ENCODE results near the gene ANKRD30A.
"Not testable (repeated sequence)": the region's sequence is repeated elsewhere in the genome, so short reads cannot be mapped to it uniquely, and the experiment has no call there.

Gene ANKRD30A, protein sequence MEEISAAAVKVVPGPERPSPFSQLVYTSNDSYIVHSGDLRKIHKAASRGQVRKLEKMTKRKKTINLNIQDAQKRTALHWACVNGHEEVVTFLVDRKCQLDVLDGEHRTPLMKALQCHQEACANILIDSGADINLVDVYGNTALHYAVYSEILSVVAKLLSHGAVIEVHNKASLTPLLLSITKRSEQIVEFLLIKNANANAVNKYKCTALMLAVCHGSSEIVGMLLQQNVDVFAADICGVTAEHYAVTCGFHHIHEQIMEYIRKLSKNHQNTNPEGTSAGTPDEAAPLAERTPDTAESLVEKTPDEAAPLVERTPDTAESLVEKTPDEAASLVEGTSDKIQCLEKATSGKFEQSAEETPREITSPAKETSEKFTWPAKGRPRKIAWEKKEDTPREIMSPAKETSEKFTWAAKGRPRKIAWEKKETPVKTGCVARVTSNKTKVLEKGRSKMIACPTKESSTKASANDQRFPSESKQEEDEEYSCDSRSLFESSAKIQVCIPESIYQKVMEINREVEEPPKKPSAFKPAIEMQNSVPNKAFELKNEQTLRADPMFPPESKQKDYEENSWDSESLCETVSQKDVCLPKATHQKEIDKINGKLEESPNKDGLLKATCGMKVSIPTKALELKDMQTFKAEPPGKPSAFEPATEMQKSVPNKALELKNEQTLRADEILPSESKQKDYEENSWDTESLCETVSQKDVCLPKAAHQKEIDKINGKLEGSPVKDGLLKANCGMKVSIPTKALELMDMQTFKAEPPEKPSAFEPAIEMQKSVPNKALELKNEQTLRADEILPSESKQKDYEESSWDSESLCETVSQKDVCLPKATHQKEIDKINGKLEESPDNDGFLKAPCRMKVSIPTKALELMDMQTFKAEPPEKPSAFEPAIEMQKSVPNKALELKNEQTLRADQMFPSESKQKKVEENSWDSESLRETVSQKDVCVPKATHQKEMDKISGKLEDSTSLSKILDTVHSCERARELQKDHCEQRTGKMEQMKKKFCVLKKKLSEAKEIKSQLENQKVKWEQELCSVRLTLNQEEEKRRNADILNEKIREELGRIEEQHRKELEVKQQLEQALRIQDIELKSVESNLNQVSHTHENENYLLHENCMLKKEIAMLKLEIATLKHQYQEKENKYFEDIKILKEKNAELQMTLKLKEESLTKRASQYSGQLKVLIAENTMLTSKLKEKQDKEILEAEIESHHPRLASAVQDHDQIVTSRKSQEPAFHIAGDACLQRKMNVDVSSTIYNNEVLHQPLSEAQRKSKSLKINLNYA (N-terminal part only)

DNA sequence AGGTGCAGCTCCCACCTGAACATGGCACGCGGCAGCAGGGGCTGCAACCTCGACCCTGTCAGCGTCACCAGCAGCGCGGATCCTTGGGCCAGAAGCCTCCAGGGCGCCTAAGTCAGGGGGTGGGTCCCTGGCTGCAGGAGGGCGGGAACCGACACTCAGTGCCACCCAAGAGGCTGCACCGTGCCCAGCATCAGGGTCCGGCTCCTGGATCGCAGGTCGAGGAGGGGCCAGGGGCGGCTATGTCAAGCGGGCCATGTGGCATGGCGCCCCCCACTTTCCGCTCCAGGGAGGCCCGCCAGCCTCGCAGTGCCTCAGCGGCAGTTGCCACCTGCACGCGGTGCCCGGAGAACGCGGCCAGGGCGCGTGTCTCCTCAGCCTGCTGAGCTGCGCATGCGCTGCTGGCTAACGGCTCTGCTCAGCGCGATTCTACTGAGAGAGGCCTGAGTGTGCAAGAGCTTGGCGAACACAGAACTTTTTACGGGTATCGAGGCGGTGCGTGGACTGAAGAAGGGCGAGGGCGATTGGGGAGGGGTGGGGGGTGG lies at the start of gene ANKRD30A:
Gene ANKRD30A, plus strand, starts transcription at position 408 of the 542 bp plus-strand sequence. CDS start 190 bp downstream, outside the sequence.
- no peak for DNase-seq

DNA sequence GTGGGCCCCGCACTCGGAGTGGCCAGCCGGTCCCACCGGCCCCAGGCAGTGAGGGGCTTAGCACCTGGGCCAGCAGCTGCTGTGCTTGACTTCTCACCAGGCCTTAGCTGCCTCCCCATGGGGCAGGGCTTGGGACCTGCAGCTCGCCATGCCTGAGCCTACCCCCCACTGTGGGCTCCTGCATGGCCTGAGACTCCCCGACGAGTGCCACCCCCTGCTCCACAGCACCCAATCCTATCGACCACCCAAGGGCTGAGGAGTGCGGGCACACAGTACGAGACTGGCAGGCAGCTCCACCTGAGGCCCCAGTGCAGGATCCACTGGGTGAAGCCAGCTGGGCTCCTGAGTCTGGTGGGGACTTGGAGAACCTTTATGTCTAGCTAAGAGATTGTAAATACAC lies 49.3 kb upstream of the ANKRD30A start:
- not testable (repeated sequence) for DNase-seq

DNA sequence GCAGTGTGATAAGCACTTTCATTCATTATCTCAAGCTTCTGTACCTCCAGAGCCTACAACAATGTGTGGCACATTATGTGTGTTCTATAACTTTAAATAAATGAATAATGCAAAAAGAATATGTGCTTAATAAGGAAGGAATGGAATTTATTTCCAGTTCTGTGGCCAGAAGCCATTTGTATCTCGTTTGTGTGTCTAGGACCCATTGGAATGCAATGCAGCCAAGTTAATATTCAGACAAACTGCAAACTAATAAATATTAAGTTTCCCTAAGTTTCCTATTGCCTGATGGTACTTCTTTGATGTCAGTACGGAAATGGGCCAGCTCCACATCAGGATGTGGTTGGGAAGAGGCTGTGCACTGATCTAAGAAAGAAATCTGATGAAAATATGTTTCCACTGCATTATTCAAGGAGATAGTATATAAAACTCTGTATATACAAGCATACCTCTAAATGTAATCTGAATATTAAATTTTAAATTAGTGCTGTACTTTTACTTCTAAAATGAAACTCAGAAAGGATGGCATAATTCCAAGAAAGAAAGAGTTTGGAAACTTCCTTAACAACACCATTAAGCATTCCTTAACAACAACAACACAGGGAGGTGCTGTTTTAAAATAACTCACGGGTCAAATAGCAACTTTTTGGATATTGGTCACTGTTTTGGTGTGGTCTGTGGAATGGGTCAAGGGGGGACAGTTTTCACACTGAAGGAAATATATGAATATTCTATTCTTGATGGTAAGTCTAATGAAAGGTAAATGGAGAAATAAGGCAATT lies 29.4 kb upstream of the ANKRD30A start:
- no peak for DNase-seq

DNA sequence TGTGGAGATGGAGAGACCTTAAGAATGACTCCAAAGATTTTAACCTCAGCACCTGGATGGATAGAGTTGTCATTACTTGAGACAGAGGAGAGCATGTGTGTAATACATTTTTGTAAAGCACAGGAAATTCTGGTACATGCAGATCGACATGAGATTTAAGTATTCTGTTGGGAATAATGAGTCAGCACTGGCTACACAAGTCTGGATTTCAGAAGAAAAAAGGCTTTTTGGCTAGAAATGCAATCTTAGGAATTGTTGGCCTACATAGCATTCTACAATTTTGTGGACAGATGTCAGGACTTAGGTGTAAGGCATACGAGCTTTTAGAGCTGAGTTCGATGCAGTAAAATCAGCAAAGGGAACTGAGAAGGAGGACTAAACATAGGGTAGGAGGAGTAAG lies 24.1 kb upstream of the ANKRD30A start:
- no peak for DNase-seq

DNA sequence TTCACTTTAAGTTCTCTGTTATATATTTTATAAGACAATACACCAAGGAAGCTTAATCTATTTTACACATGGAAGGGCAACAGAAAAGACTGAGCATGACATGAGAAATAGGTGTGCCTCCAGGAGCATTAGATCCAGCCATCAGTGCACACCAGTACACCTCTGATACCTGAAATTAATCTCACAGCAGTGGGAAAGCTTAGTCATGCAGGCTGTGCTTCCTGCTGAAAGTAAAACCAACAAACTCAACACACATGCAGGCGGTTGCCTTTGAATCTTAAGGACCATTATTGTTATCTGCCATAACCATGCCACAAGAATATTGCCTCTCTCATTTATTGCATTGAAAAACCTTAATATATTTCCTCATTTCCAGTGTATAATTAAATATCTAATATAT lies 16.4 kb upstream of the ANKRD30A start:
- DNase-seq, result no peak

DNA sequence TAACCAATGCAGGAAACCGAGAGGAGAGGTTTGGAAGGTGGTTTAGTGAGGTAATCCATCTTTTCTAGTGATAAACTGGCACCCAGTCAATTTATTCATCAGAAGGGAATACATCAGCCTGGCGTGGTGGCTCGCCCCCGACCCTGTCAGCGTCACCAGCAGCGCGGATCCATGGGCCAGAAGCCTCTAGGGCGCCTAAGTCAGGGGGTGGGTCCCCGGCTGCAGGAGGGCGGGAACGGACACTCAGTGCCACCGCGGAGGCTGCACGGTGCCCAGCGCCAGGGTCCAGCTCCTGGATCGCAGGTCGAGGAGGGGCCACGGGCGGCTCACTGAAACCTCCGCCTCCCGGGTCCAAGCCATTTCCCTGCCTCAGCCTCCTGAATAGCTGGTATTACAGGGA lies 866 bp upstream of the ANKRD30A start:
- DNase-seq, result no peak

DNA sequence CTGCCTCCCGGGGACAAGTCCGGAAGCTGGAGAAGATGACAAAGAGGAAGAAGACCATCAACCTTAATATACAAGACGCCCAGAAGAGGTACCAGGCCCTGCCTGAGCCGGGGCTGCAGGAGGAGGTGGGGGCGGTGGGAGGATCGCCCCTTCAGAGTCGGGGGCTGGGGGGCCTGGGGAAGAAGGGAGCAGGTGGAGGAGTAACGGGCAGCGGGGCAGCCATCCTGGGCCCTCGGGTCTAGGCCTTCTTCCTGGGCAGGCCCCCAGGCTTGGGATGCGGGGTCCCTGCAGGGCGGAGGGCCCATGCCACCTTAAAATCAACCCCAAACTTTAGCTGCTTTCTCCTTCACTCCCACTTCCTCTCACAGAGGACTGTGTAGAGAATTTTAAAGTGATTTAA lies 523 bp downstream of the ANKRD30A start:
- no peak for DNase-seq

DNA sequence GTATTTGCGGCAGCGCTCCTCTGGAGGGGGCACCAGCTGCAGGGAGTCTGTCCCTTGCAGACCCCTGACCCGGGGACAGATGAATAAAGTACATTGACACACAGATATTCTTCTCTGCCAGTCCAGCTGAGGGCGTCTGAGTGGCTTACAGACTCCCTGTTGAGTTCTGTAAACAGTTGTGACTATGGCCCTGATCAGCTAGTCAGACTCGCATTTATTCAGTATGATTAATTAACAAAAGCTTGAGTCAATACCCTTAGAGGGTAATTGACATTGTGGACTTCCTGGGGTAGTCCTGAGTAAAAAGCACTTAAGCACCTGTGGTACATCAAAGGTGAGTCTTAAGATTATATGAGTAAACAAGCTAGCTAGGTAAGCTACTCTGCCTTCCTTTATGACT lies 21.0 kb downstream of the ANKRD30A start:
- DNase-seq, result peak; percentile 2

DNA sequence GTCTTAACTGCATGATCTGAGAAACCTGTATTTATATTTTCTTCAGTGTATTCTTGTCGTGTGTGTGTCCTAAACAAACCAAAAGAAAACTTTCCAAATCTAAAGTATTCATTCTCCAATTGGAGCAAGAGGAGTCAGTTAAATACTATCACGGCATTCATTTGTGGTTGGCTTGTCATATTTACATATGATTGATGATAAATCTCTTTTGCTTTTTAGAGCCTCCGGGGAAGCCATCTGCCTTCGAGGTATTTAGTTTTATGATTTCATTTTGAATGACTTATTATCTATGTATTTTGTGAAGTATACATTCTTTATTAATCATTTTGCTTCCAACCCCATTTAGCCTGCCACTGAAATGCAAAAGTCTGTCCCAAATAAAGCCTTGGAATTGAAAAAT lies 37.0 kb downstream of the ANKRD30A start:
- not testable (repeated sequence) for DNase-seq

DNA sequence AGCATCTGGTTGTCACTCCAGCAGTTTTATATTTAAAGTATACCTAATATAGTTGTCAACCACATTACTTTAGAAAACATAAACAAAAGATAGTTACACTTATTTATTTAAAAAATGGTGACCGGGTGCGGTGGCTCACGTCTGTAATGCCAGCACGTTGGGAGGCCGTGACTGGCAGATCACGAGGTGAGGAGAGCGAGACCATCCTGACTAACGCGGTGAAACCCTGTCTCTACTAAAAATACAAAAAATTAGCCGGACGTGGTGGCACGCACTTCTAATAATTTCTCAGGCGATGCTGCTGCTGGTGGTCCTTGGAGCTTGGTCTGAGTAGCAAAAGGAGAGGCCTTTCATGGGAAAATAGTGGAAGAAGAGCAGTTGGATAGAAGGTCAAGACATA lies 46.5 kb downstream of the ANKRD30A start:
- not testable (repeated sequence) for DNase-seq

DNA sequence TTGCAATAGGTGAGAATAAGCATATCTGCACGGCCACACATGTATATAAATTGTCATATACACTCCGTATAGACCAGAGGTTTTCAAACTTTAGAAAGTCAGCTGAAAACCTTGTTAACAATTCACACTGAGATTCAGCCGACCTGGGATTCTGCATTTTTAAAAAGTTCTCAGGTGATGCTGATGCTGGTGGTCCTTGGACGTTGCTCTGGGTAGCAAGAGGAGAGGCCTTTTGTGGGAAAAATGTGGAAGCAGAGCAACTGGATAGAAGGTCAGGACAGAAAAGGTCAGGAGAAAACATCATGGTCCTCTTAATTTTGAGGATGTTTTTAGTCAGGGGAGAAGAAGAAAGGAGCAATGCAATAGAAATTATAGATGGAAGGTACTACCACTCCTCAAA lies 52.9 kb downstream of the ANKRD30A start:
- not testable (repeated sequence) for DNase-seq

DNA sequence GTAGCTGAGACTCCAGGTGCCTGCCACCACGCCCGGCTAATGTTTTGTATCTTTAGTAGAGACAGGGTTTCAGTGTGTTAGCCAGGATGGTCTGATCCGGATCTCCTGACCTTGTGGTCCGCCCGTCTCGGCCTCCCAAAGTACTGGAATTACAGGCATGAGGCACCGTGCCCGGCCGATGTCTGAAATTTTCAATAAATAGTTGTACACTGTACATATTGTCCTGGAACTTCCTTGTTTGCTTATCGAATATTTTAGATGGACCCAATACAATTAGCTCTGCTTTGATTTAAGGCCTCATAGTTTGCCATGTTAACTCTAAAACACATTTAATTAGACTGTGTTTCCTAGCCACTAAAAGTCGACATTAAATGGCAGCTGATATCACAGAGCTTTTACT lies 57.3 kb downstream of the ANKRD30A start:
- DNase-seq, result not testable (repeated sequence)

DNA sequence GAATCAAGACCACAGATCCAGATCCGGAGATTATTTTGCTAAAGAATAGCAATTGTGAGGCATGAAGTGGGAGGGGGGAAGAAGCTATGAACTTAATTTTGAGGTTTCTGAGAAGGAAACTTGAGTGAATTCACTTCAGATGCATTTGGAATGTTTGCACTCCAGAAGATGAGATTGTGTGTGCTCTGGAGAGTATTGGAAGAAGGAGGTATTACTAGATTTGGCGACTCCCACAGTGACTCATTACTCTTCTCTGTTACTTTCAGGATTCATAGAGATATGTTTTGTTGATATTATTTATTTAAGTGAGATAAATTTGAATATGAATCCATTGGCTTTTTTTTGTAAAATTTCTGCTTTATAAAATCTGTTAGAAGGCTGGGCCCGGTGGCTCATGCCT lies 80.7 kb downstream of the ANKRD30A start:
- no peak for DNase-seq

DNA sequence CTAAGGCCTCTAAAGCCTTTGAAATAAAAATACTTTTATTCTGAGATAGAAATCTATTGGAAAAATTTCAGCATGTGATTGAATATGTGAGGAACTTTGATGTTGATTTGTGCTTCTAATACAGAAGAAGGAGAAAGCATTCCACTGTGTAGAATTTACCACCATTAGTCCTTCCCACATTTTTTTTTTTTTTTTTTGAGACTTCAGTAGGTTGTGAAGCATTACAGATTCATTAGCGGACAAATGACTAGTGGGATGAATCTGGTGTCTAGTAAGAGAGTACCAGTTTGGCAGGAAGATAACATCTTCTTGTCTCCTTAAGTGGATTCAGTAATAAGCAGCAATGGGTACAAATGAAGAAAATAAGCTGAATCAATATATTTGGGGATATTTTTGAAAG lies 95.5 kb downstream of the ANKRD30A start:
- no peak for DNase-seq

DNA sequence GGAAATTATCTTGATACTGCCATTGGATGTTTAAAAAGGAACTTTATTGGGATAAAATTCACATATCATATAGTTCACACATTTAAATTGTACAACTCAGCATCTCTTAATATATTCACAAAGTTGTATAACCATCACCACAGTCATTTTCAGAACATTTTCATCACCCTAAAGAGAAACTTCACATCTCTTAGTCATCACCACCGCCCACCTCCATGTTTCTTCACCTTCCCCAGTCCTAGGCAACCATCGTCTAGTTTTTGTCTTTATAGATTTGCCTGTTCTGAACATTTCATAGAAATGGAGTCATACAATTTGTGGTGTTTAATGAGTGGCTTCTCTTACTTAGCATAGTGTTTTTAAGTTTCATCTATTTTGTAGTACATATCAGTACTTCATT lies 96.6 kb downstream of the ANKRD30A start:
- DNase-seq, result no peak

DNA sequence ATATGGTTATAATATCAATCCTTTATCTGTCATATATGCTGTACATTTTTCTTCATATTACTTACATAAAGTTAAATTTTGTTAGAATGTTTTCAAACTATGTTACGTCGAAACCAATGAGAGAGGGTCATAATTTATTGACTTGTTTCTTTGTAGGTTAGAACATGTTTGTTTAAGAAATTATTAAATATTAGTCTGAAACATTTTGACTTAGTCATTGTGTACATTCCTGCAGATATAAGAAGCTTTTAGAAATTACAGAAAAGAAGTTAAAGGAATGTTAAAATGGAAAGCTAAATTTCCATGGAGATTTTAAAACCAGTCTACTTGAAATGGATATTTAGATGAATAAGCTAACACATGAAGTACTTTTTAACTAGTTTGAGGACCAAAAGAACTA lies 99.8 kb downstream of the ANKRD30A start:
- no peak for DNase-seq

DNA sequence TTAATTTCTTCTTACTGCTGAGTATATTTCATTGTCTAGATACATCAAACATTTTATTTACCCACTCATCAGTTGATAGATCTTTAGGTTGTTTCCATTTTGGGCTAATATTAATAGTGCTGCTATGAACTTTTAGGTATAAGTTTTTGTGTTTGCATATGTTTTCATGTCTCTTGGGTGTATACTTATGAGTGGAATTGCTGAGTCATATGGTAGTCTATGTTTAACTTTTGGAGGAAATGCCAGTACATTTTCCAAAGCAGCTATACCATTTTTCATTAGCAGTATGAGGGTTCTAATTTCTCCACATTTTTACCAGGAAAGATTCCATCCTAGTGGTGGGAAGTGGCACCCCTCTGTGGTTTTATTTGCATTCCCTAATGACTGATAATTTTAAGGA lies 101.1 kb downstream of the ANKRD30A start:
- no peak for DNase-seq

DNA sequence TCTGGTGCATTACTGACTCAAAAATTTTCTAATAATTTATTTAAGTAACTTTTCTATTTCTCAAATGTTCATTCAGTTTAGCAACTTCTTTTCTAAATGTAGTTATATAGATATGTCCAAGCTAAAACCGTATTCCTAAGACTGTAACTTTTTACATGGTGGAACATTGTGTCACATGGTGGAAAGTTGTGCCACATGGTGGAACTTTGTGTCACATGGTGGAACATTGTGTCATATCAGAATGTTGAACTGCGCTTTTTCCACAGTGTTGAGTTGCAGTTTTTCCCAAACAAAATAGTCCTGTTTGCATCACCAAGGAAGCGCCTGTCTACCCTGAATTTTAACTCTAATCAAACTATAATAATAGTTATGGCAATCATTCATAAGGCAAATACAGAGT lies 109.3 kb downstream of the ANKRD30A start:
- DNase-seq, result no peak

DNA sequence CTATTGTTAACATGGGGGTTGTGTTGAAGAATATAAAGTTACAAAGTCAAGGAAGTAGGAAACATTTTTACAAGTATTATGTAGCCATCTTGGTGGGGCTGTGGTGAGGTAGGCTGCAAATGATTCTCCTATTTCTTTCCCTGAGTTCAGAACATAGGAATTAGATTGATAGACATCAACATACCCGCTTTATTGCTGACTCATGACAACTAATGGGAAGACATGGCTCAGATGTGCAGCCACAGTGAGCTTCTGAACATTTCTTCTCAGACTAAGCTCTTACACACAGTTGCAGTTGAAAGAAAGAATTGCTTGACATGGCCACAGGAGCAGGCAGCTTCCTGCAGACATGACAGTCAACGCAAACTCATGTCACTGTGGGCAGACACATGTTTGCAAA lies 110.7 kb downstream of the ANKRD30A start:
- no peak for DNase-seq

DNA sequence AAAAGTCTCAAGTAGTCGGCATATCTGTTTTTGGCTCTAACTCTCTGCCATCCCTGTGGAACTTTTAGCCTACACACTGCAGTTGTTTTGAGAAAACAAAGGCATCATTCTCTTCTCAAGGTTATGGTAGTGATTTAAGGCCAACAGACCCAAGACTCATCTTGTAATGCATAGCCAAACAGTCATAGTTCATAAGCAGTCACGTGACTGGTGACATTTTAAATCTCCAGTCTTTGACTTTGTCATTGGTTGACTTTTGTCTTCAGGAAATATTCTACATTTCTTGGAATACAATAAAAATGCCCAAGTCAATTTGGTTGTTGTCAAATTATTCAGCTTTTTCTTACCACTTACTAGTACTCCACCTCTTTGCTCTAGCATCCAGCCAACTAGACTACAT lies 114.8 kb downstream of the ANKRD30A start:
- no peak for DNase-seq

DNA sequence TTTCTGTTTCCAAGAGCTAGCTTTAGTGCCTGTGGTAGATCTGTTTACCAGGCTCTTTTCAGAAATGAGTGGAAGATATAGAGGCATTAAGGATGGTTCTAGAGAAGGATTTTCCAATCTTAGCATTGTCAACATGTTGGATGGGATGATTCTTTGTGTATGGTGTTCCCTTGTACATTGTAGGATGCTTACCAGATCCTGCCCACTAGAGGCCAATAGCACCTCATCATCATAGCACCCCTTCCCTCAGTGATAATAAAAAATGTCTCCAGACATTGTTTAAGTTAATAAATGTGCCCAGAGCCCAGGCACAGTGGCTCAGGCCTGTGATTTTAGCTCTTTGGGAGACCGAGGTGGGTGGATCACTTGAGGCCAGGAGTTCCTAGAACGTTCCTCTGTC lies 121.2 kb downstream of the ANKRD30A start:
- DNase-seq, result no peak

DNA sequence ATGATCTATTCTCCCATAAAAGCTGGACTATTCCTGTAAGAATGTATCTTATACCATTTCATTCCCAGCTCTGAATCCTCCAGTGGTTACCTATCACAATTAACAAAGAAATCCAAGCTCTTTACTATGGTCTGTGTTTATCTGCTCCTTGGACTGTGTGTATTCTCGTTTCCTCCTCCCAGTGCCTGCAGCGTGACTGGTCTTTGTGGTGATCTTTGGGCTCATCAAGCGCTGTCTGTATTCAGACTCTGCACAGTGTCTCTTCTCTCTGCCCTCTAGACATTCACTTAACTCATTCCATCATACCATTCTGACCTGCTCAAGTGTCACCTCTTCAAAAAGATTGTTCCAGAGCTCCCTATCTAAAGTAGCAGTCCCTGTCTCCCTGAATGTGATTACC lies 130.4 kb downstream of the ANKRD30A start:
- DNase-seq, result not testable (repeated sequence)

All from DMS153 (cell line).